ENCODE data around the gene NET1.

Gene NET1

GRCh38 chr10:5496261-5497250 lies 84.2 kb downstream of the NET1 start:
- no peak overlapping the region for H3K27ac ChIP-seq (ENCODE audit: low read depth, low read length)
- H3K4me1 ChIP-seq (ENCODE audit: control insufficient read depth, insufficient read depth, low read length), result no peaks in the 10 kb centered on the region
- H3K4me3 ChIP-seq (ENCODE audit: low read depth, low read length), result no peak overlapping the region
- H3K9me3 ChIP-seq (ENCODE audit: control insufficient read depth, insufficient read depth, low read length), result no peaks in the 10 kb centered on the region
- no peaks in the 10 kb centered on the region for H3K27me3 ChIP-seq (ENCODE audit: control insufficient read depth, insufficient read depth, low read length)
- H3K36me3 ChIP-seq (ENCODE audit: control insufficient read depth, insufficient read depth, low read length), result no peaks in the 10 kb centered on the region
- no peak overlapping the region for H3K9ac ChIP-seq (ENCODE audit: low read depth, low read length)

DNA sequence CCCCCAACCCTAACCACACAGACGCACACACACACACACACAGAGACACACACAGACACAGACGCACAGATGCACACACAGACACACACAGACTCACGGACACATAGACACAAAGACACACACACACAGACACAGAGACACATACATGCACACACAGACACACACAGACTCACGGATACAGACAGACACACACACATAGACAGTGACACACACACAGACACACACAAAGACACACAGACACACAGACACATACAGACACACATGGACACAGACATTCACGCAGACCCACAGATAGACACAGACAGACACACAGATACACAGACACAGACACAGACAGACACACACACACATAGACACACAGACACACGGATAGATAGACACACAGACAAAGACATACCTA lies 84.9 kb downstream of the NET1 start:
- Histone ChIP-seq H3K4me3 (ENCODE audit: low read depth, low read length) (no peak overlapping the region), H3K4me1 (ENCODE audit: control insufficient read depth, insufficient read depth, low read length) (no peaks in the 10 kb centered on the region), H3K9ac (ENCODE audit: low read depth, low read length) (no peak overlapping the region)

GRCh38 chr10:5497948-5498730 lies 85.8 kb downstream of the NET1 start:
- H3K4me1 ChIP-seq (ENCODE audit: control insufficient read depth, insufficient read depth, low read length), result no peaks in the 10 kb centered on the region
- no peak overlapping the region for H3K9ac ChIP-seq (ENCODE audit: low read depth, low read length)
- no peaks in the 10 kb centered on the region for H3K27me3 ChIP-seq (ENCODE audit: control insufficient read depth, insufficient read depth, low read length)
- H3K27ac ChIP-seq (ENCODE audit: low read depth, low read length), result no peak overlapping the region
- H3K36me3 ChIP-seq (ENCODE audit: control insufficient read depth, insufficient read depth, low read length), result no peaks in the 10 kb centered on the region
- no peaks in the 10 kb centered on the region for H3K9me3 ChIP-seq (ENCODE audit: control insufficient read depth, insufficient read depth, low read length)
- H3K4me3 ChIP-seq (ENCODE audit: low read depth, low read length), result no peak overlapping the region

More for the DNA sequence above, 84.9 kb downstream of the NET1 start:
- Histone ChIP-seq H3K36me3 (ENCODE audit: control insufficient read depth, insufficient read depth, low read length) (no peaks in the 10 kb centered on the region), H3K27ac (ENCODE audit: low read depth, low read length) (no peak overlapping the region), H3K27me3 (ENCODE audit: control insufficient read depth, insufficient read depth, low read length) (no peaks in the 10 kb centered on the region), H3K9me3 (ENCODE audit: control insufficient read depth, insufficient read depth, low read length) (no peaks in the 10 kb centered on the region)

DNA sequence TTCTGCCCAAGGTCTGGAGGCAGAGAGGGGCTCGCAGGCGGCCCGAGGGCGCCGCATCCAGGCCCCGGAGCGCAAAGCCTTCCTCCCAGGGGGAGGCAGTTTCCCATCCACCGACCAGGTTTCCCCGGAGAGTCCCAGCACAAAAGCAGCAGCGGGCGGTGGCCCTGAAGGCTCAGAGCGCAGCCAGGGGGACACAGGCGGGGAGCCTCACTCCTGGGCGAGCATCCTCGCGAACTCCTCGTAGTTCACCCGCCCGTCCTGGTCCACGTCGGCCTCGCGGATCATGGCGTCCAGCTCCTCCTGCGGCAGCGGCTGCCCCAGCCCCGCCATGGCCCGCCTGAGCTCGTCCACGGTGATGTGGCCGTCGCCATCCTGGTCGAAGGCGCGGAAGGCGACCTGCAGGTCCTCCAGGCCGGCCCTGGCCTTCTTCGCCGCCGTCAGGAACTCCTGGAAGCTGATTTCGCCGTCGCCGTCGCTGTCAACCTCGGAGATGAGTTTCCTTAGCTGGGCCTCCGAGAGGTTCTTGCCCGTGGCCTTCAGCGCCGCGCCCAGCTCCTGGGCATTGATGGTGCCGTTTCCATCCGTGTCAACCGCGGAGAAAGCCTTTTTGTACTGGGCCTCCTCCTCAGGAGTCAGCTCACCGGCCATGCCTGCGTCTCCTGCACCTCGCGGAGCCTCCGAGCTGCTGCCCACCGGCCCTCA lies 86.6 kb downstream of the NET1 start:
- H3K36me3 ChIP-seq (ENCODE audit: control insufficient read depth, insufficient read depth, low read length), result no peaks in the 10 kb centered on the region
- H3K4me1 ChIP-seq (ENCODE audit: control insufficient read depth, insufficient read depth, low read length), result no peaks in the 10 kb centered on the region
- H3K27ac ChIP-seq (ENCODE audit: low read depth, low read length), result no peak overlapping the region
- no peaks in the 10 kb centered on the region for H3K27me3 ChIP-seq (ENCODE audit: control insufficient read depth, insufficient read depth, low read length)
- no peak overlapping the region for H3K9ac ChIP-seq (ENCODE audit: low read depth, low read length)
- H3K9me3 ChIP-seq (ENCODE audit: control insufficient read depth, insufficient read depth, low read length), result no peaks in the 10 kb centered on the region
- H3K4me3 ChIP-seq (ENCODE audit: low read depth, low read length), result no peak overlapping the region

- H3K27ac ChIP-seq (ENCODE audit: low read depth, low read length), result no peak within 1 kb of the TSS
- H3K4me1 ChIP-seq (ENCODE audit: control insufficient read depth, insufficient read depth, low read length), result no peaks in the 10 kb centered on the region
- no peaks in the 10 kb centered on the region for H3K9me3 ChIP-seq (ENCODE audit: control insufficient read depth, insufficient read depth, low read length)
- no peak within 1 kb of the TSS for H3K9ac ChIP-seq (ENCODE audit: low read depth, low read length)
- no peaks in the 10 kb centered on the region for H3K36me3 ChIP-seq (ENCODE audit: control insufficient read depth, insufficient read depth, low read length)
- H3K4me3 ChIP-seq (ENCODE audit: low read depth, low read length), result no peak within 1 kb of the TSS
- no peaks in the 10 kb centered on the region for H3K27me3 ChIP-seq (ENCODE audit: control insufficient read depth, insufficient read depth, low read length)
Observed at GRCh38 chr10:5499493-5500140, 87.3 kb downstream of the NET1 start, which contains the start of gene CALML5. TSS of gene CALML5 (minus strand) at chr10:5499570. CDS start at chr10:5499438, 132 bp downstream.

- Histone ChIP-seq H3K36me3 (ENCODE audit: control insufficient read depth, insufficient read depth, low read length) (no peaks in the 10 kb centered on the region), H3K27me3 (ENCODE audit: control insufficient read depth, insufficient read depth, low read length) (no peaks in the 10 kb centered on the region), H3K9me3 (ENCODE audit: control insufficient read depth, insufficient read depth, low read length) (no peaks in the 10 kb centered on the region), H3K9ac (ENCODE audit: low read depth, low read length) (no peak overlapping the region), H3K4me3 (ENCODE audit: low read depth, low read length) (no peak overlapping the region), H3K4me1 (ENCODE audit: control insufficient read depth, insufficient read depth, low read length) (no peaks in the 10 kb centered on the region), H3K27ac (ENCODE audit: low read depth, low read length) (no peak overlapping the region)
Observed at GRCh38 chr10:5500162-5500670, 87.9 kb downstream of the NET1 start.

GRCh38 chr10:5500910-5501309 lies 88.6 kb downstream of the NET1 start:
- H3K4me3 ChIP-seq (ENCODE audit: low read depth, low read length), result no peak overlapping the region
- no peaks in the 10 kb centered on the region for H3K9me3 ChIP-seq (ENCODE audit: control insufficient read depth, insufficient read depth, low read length)
- H3K4me1 ChIP-seq (ENCODE audit: control insufficient read depth, insufficient read depth, low read length), result no peaks in the 10 kb centered on the region
- no peak overlapping the region for H3K27ac ChIP-seq (ENCODE audit: low read depth, low read length)
- no peaks in the 10 kb centered on the region for H3K36me3 ChIP-seq (ENCODE audit: control insufficient read depth, insufficient read depth, low read length)
- H3K27me3 ChIP-seq (ENCODE audit: control insufficient read depth, insufficient read depth, low read length), result no peaks in the 10 kb centered on the region
- H3K9ac ChIP-seq (ENCODE audit: low read depth, low read length), result no peak overlapping the region

GRCh38 chr10:5502061-5502521 lies 89.7 kb downstream of the NET1 start:
- Histone ChIP-seq H3K27me3 (ENCODE audit: control insufficient read depth, insufficient read depth, low read length) (no peaks in the 10 kb centered on the region), H3K9ac (ENCODE audit: low read depth, low read length) (no peak overlapping the region), H3K27ac (ENCODE audit: low read depth, low read length) (no peak overlapping the region), H3K9me3 (ENCODE audit: control insufficient read depth, insufficient read depth, low read length) (no peaks in the 10 kb centered on the region), H3K4me3 (ENCODE audit: low read depth, low read length) (no peak overlapping the region), H3K4me1 (ENCODE audit: control insufficient read depth, insufficient read depth, low read length) (no peaks in the 10 kb centered on the region), H3K36me3 (ENCODE audit: control insufficient read depth, insufficient read depth, low read length) (no peaks in the 10 kb centered on the region)

GRCh38 chr10:5502571-5503476 lies 90.5 kb downstream of the NET1 start:
- Histone ChIP-seq H3K4me1 (ENCODE audit: control insufficient read depth, insufficient read depth, low read length) (no peaks in the 10 kb centered on the region), H3K9me3 (ENCODE audit: control insufficient read depth, insufficient read depth, low read length) (no peaks in the 10 kb centered on the region), H3K36me3 (ENCODE audit: control insufficient read depth, insufficient read depth, low read length) (no peaks in the 10 kb centered on the region), H3K9ac (ENCODE audit: low read depth, low read length) (no peak overlapping the region), H3K27ac (ENCODE audit: low read depth, low read length) (no peak overlapping the region), H3K27me3 (ENCODE audit: control insufficient read depth, insufficient read depth, low read length) (no peaks in the 10 kb centered on the region), H3K4me3 (ENCODE audit: low read depth, low read length) (no peak overlapping the region)

Measured in HUES48 (cell line).